Loucy (cell line): ENCODE results near the gene ATP6V1G2.

Experiments
- H2AFZ ChIP-seq: fragments of 200-600 bp; sonication (generic); 2 replicates; pipeline ENCODE4 v1.6.0; 2016; ENCODE audit warnings: antibody characterized with exemption, mild to moderate bottlenecking, low read length, moderate library complexity
- H3F3A ChIP-seq: fragments of 200-600 bp; 2 replicates; pipeline ENCODE4 v1.6.0; 2016; ENCODE audit warnings: antibody characterized with exemption, low read depth, mild to moderate bottlenecking
- H3K27me3 ChIP-seq: fragments of 200-600 bp; sonication (generic); 2 replicates; pipeline ENCODE4 v1.6.1; 2014; ENCODE audit warnings: low read length, mild to moderate bottlenecking; ENCODE audit not compliant: insufficient read depth, poor library complexity, severe bottlenecking
- H3K36me3 ChIP-seq: fragments of 200-600 bp; sonication (generic); 2 replicates; pipeline ENCODE4 v1.6.1; 2016; ENCODE audit warnings: low read length; ENCODE audit not compliant: insufficient read depth
- H3K4me1 ChIP-seq: fragments of 200-600 bp; sonication (generic); 2 replicates; pipeline ENCODE4 v1.5.1; 2014; ENCODE audit warnings: low read length, mild to moderate bottlenecking; ENCODE audit not compliant: insufficient read depth, poor library complexity, severe bottlenecking
- H3K4me2 ChIP-seq: fragments of 200-600 bp; sonication (generic); 2 replicates; pipeline ENCODE4 v1.6.0; 2014; ENCODE audit warnings: antibody characterized with exemption, low read length, low read depth, mild to moderate bottlenecking; ENCODE audit not compliant: poor library complexity, severe bottlenecking
- H3K4me3 ChIP-seq: fragments of 200-600 bp; sonication (generic); 2 replicates; pipeline ENCODE4 v1.5.1; 2014; ENCODE audit warnings: low read length, mild to moderate bottlenecking, mixed read lengths; ENCODE audit not compliant: poor library complexity, severe bottlenecking
- H3K79me2 ChIP-seq: fragments of 200-600 bp; sonication (generic); 2 replicates; pipeline ENCODE4 v1.6.1; 2014; ENCODE audit warnings: low read length; ENCODE audit not compliant: insufficient read depth
- H3K9ac ChIP-seq: fragments of 200-600 bp; sonication (generic); 2 replicates; pipeline ENCODE4 v1.6.0; 2014; ENCODE audit warnings: mild to moderate bottlenecking, low read depth, low read length, moderate library complexity; ENCODE audit not compliant: poor library complexity, severe bottlenecking
- H3K9me2 ChIP-seq: fragments of 200-600 bp; sonication (generic); replicated peaks from 2 replicates; pipeline ENCODE4 v1.6.1; 2016; ENCODE audit warnings: low read depth, low read length, mixed read lengths
- H3K9me3 ChIP-seq: fragments of 200-600 bp; sonication (generic); 2 replicates; pipeline ENCODE4 v1.6.1; 2014; ENCODE audit warnings: mild to moderate bottlenecking, antibody characterized with exemption, low read length, low read depth; ENCODE audit not compliant: insufficient read depth
- H4K20me1 ChIP-seq: fragments of 200-600 bp; sonication (generic); 2 replicates; pipeline ENCODE4 v1.6.0; 2014; ENCODE audit warnings: antibody characterized with exemption, low read length, mild to moderate bottlenecking; ENCODE audit not compliant: insufficient read depth, poor library complexity, severe bottlenecking
- EZH2phosphoT487 ChIP-seq: fragments of 200-600 bp; IDR thresholded peaks from 2 replicates; pipeline ENCODE4 v1.6.1; 2018; ENCODE audit warnings: antibody characterized with exemption, mild to moderate bottlenecking, moderate library complexity, borderline replicate concordance
- TF ChIP-seq, protein P1 (sequence below): fragments of 200-600 bp; sonication (generic); conservative IDR thresholded peaks from 2 replicates; pipeline ENCODE4 v1.5.1; 2014; ENCODE audit warnings: mild to moderate bottlenecking, antibody characterized with exemption, low read length

ATP6V1G2 gene

DNA sequence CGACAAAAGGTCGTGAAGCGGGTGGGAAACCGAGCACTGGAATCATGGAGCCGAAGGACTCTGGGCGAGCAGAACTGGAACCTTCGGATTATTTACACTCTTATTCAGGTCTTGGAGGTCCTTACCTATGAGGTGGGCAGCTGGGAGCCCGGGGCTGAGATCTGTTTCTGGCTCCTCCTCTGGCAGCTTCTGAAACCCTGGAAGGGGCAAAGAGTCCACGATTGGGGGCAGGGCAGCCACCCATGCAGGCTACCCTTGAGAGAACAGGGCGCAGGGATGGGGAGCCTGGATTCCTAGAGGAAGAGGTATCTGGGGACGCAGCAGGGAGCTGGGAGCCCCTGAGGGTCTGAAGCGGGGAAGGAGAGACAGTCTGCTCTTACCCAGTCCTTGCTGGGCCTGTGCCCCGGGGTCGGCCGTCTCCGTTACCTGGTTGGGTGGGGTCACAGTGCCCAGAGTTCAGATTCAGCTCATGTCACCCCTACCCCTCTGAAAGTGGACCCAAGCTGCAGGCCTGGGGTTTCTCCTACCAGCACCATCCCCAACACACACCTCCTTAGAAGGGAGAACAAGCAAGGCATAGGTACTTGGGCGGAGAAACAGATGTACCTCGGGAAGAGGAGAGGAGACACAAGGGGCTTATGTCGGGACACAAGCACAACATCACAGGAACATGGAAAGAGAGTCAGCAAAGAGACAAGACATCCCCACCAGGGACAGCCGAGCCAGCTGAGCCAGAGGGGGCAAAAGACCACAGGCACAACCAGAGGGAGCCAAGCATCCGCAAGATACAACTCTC lies 35.2 kb upstream of the ATP6V1G2 start:
- peak overlapping the region; percentile 77 for H2AFZ ChIP-seq
- H3K9me3 ChIP-seq: no peaks in the 10 kb centered on the region
- H3K27me3 ChIP-seq: no peaks in the 10 kb centered on the region
- peaks cover 19% of the 10 kb centered on the region for H3K79me2 ChIP-seq
- no peaks in the 10 kb centered on the region for H4K20me1 ChIP-seq
- H3F3A ChIP-seq: no peaks in the 10 kb centered on the region
- peak overlapping the region; percentile 100 for H3K9ac ChIP-seq
- peak overlapping the region; percentile 92 for H3K4me2 ChIP-seq
- peaks cover 60% of the 10 kb centered on the region for H3K4me1 ChIP-seq
- no peak for TF ChIP-seq EZH2phosphoT487
- TF ChIP-seq, protein P1, sequence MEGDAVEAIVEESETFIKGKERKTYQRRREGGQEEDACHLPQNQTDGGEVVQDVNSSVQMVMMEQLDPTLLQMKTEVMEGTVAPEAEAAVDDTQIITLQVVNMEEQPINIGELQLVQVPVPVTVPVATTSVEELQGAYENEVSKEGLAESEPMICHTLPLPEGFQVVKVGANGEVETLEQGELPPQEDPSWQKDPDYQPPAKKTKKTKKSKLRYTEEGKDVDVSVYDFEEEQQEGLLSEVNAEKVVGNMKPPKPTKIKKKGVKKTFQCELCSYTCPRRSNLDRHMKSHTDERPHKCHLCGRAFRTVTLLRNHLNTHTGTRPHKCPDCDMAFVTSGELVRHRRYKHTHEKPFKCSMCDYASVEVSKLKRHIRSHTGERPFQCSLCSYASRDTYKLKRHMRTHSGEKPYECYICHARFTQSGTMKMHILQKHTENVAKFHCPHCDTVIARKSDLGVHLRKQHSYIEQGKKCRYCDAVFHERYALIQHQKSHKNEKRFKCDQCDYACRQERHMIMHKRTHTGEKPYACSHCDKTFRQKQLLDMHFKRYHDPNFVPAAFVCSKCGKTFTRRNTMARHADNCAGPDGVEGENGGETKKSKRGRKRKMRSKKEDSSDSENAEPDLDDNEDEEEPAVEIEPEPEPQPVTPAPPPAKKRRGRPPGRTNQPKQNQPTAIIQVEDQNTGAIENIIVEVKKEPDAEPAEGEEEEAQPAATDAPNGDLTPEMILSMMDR: no peak
- H3K9me2 ChIP-seq: no peaks in the 10 kb centered on the region
- peak overlapping the region; percentile 99 for H3K4me3 ChIP-seq
- H3K36me3 ChIP-seq: no peaks in the 10 kb centered on the region

GRCh38 chr6:31580807-31581433 lies 34.5 kb upstream of the ATP6V1G2 start:
- Histone ChIP-seq H3K9me2 (no peaks in the 10 kb centered on the region), H4K20me1 (no peaks in the 10 kb centered on the region), H3K4me1 (peaks cover 61% of the 10 kb centered on the region), H3K9ac (peak overlapping the region; percentile 100), H3F3A (no peaks in the 10 kb centered on the region), H3K9me3 (no peaks in the 10 kb centered on the region), H3K36me3 (no peaks in the 10 kb centered on the region), H3K79me2 (peaks cover 19% of the 10 kb centered on the region), H3K27me3 (no peaks in the 10 kb centered on the region), H3K4me3 (peak overlapping the region; percentile 99), H2AFZ (peak overlapping the region; percentile 83), H3K4me2 (peak overlapping the region; percentile 92)
- no peak for TF ChIP-seq EZH2phosphoT487
- TF ChIP-seq, protein P1: peak; percentile 82

DNA sequence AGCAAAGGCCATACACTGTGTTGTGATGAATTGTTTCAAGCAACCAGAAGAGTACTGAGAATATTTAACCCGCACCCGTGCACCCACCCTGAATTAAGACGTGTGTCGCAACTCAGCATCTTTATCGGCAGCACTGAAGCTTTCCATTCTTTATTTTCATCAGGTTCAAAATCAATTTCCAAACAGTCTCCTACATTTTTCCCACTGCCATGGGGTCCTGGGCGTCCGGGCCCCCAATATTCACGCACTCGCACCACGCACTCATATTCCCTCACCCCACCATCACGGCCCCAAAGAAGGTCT lies 34.0 kb upstream of the ATP6V1G2 start:
- Histone ChIP-seq H3K4me1 (peaks cover 61% of the 10 kb centered on the region), H3F3A (no peaks in the 10 kb centered on the region), H3K9me3 (no peaks in the 10 kb centered on the region), H2AFZ (peak overlapping the region; percentile 83), H3K4me3 (peak overlapping the region; percentile 99), H3K9ac (peak overlapping the region; percentile 100), H3K36me3 (no peaks in the 10 kb centered on the region), H3K4me2 (peak overlapping the region; percentile 92), H3K27me3 (no peaks in the 10 kb centered on the region), H3K9me2 (no peaks in the 10 kb centered on the region), H4K20me1 (no peaks in the 10 kb centered on the region), H3K79me2 (peaks cover 19% of the 10 kb centered on the region)
- TF ChIP-seq EZH2phosphoT487: no peak
- TF ChIP-seq, protein P1: no peak
